Breast epithelium (tissue), 4 donors: ENCODE measurements around the gene LGALS3BP. TPM values are rescaled to one million over a fixed set of nuclear protein-coding genes. Genes with fewer than 3 reads are reported as not detected.
A peak's percentile ranks its signal among the peaks of the same experiment; 100 is the strongest.

Experiments used
- DNase-seq, 2 donors: peaks; one replicate each; pipeline ENCODE4 v3.0.0-alpha.2; 2019; ENCODE audit warnings: low spot score in 2 of 2
- H3K27ac ChIP-seq, 2 donors: fragments of 200-600 bp; sonication (generic) in 1 of 2; one replicate each; pipeline ENCODE4 v1.5.1; 2016 to 2019; ENCODE audit warnings: mild to moderate bottlenecking in 1 of 2
- H3K27me3 ChIP-seq, 2 donors: fragments of 200-600 bp; sonication (generic) in 1 of 2; one replicate each; pipeline versions ENCODE4 v1.5.1 to v1.6.0; 2017 to 2019; ENCODE audit warnings: control low read depth in 1 of 2, mild to moderate bottlenecking in 1 of 2
- H3K36me3 ChIP-seq: fragments of 200-600 bp; one replicate; pipeline ENCODE4 v1.5.1; 2019
- H3K4me1 ChIP-seq, 2 donors: fragments of 200-600 bp; sonication (generic); one replicate each; pipeline ENCODE4 v1.5.1; 2016 to 2019; ENCODE audit warnings: control low read depth in 1 of 2
- H3K4me3 ChIP-seq, 3 donors: fragments of 200-600 bp; sonication (generic); 1 replicate in 2 of 3; 2 replicates in 1 of 3; pipeline ENCODE4 v1.5.1; 2016 to 2019; ENCODE audit warnings: mild to moderate bottlenecking in 3 of 3, moderate library complexity in 2 of 3
- H3K9me3 ChIP-seq, 2 donors: fragments of 200-600 bp; sonication (generic) in 1 of 2; one replicate each; pipeline ENCODE4 v1.5.1; 2016 to 2019; ENCODE audit warnings: control low read depth in 1 of 2
- POLR2A ChIP-seq: fragments of 450-650 bp; IDR thresholded peaks from one replicate; pipeline ENCODE4 v1.6.1; 2016; ENCODE audit warnings: antibody characterized with exemption, mild to moderate bottlenecking, moderate library complexity
- POLR2AphosphoS5 ChIP-seq, 3 donors: sonication (generic); formaldehyde crosslinking; IDR thresholded peaks; one replicate each; pipeline ENCODE4 v1.6.1; 2017; ENCODE audit warnings: antibody characterized with exemption in 3 of 3
- intact Hi-C: fragments of 100-400 bp; cut with DNase I; formaldehyde crosslinking; loops from one replicate; pipeline ENCODE4 v1.15.1; 2023; ENCODE audit warnings: low total_unique reads
- total RNA-seq, 3 donors: library from RNA; depleted of rRNA; stranded (reverse); fragments of >200 nt; gene quantifications; one replicate each; pipeline ENCODE4 v1.1.0, GENCODE V29; 2016
- TF ChIP-seq, protein P1 (sequence below), 3 donors: fragments of 450-650 bp; IDR thresholded peaks; one replicate each; pipeline ENCODE4 v1.5.1; 2016 to 2017; ENCODE audit warnings: antibody characterized with exemption in 3 of 3, mild to moderate bottlenecking in 3 of 3, moderate library complexity in 3 of 3

LGALS3BP gene
- total RNA-seq, 3 donors from 2014 or later: 192 to 532 (median 206) TPM

DNA sequence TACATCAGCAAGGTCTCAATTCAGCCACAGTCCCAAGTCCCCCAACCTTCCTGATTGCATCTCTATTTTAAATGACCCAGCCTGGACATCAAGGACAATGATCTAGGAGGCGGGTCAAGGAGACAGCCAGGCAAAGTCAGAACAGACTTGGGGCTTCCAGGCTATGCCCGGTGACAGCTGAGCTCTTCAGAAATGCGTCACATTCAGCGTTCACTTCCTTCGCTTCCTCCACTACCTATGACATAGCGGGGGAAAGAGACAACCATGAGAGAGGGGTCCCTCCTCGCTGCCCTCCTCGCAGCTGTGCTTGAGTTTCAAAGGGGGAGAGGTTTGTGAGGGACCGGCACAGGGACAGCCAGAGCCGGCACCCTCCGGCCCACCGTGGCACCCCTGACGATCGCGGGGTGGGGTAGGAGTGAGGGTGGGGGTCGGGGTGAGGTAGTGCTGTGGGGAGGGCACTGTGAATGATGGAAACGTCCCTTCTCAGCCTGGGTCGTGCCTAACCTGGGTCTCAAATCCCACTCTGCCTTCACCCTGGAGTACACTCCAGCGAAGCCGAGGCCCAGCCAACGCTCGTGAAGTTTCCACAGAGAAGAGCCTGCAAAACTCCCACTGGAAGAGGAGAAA is 12.3 kb upstream of the LGALS3BP start:
- TF ChIP-seq POLR2AphosphoS5 (IDR thresholded peaks at IDR 0.05) (no peak), POLR2A (no peak)
- TF ChIP-seq, protein P1, sequence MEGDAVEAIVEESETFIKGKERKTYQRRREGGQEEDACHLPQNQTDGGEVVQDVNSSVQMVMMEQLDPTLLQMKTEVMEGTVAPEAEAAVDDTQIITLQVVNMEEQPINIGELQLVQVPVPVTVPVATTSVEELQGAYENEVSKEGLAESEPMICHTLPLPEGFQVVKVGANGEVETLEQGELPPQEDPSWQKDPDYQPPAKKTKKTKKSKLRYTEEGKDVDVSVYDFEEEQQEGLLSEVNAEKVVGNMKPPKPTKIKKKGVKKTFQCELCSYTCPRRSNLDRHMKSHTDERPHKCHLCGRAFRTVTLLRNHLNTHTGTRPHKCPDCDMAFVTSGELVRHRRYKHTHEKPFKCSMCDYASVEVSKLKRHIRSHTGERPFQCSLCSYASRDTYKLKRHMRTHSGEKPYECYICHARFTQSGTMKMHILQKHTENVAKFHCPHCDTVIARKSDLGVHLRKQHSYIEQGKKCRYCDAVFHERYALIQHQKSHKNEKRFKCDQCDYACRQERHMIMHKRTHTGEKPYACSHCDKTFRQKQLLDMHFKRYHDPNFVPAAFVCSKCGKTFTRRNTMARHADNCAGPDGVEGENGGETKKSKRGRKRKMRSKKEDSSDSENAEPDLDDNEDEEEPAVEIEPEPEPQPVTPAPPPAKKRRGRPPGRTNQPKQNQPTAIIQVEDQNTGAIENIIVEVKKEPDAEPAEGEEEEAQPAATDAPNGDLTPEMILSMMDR (IDR thresholded peaks at IDR 0.05): no peak
- no peak overlapping the region for H3K27ac ChIP-seq
- peaks cover 0 to 16% of the 10 kb centered on the region in 2 donors for H3K4me1 ChIP-seq
- H3K9me3 ChIP-seq: no peaks in the 10 kb centered on the region
- no peaks in the 10 kb centered on the region for H3K36me3 ChIP-seq
- intact Hi-C loops: no loop called here
- H3K4me3 ChIP-seq: no peak overlapping the region
- DNase-seq: peak in 1 of 2 donors; percentile 28
- no peaks in the 10 kb centered on the region for H3K27me3 ChIP-seq

DNA sequence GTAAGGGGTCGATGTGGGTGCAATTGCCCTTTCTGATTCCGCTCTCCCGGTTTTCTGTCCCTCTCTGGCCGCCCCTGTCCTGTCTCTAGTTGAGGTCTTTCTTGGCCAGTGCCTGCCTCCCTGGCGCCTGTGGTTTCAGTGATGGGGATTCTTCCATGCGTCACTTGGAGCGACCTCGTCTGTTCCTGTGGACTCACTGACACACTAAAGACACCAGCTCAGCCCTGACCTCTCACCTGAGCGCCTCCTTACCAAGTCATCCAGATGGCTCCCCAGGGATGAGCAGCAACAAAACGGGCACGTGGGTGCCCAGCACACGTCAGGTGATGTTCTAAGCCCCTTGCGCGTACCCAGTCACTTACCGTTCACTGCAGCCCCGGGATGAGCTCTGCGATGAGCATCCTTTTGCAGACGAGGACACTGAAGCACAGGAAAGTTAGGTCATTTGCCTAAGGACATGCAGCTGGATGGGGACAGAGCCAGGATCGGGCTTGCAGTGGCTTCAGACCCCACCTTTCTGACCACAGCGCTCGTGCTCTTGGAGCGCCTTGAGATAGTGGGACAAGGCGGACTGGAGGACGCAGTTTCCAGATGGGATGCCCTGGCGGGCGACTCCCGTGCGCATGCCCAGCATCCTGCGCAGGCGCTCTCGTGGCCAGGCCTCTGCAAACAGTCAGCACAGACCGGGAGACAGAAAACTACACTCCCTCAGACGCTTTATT is 11.5 kb upstream of the LGALS3BP start:
- no peaks in the 10 kb centered on the region for H3K36me3 ChIP-seq
- DNase-seq: no peak
- intact Hi-C loops: no loop called here
- no peak for TF ChIP-seq POLR2AphosphoS5 (IDR thresholded peaks at IDR 0.05)
- TF ChIP-seq POLR2A: no peak
- TF ChIP-seq, protein P1 (IDR thresholded peaks at IDR 0.05): no peak
- H3K4me1 ChIP-seq: peaks cover 0 to 9% of the 10 kb centered on the region in 2 donors
- no peaks in the 10 kb centered on the region for H3K9me3 ChIP-seq
- no peaks in the 10 kb centered on the region for H3K27me3 ChIP-seq
- H3K4me3 ChIP-seq: no peak overlapping the region
- no peak overlapping the region for H3K27ac ChIP-seq

DNA sequence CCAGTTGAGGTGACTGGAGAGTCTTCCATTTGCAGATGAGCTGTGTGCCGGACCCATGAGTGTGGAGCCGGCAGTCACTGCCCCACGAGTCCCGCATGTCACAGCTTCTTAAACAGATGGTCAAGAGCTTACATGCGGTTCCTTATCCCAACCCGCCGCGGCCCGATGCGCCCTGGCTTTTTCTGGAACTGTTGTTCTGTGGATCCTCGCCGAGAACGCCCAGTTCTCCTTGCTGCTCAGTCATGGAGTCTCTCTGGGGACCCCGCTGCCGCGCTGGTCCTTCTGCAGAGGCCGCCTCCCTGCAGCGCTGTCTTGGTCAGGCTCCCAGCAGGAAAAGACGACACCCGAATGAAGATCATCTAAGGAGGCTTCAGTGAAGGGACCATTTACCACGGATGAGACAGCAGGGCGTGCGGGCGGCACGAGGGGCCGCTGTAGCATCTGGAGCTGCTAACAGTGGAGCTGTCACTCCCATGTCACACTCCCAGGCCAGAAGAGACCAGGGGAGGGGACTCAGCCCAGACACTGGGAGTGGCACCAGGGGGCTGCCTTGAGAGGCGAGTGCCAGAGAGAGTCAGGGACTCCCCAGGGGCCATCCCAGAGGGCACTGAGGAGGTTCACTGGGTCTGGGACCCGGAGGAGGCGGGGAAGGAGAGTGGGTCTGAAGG is 10.8 kb upstream of the LGALS3BP start:
- Histone ChIP-seq H3K27me3 (no peaks in the 10 kb centered on the region), H3K9me3 (no peaks in the 10 kb centered on the region), H3K27ac (no peak overlapping the region), H3K36me3 (no peaks in the 10 kb centered on the region), H3K4me1 (peaks cover 0 to 2% of the 10 kb centered on the region in 2 donors), H3K4me3 (no peak overlapping the region)
- TF ChIP-seq POLR2AphosphoS5 (IDR thresholded peaks at IDR 0.05) (no peak), POLR2A (no peak)
- TF ChIP-seq, protein P1 (IDR thresholded peaks at IDR 0.05): no peak
- DNase-seq: no peak
- intact Hi-C loops: no loop called here

DNA sequence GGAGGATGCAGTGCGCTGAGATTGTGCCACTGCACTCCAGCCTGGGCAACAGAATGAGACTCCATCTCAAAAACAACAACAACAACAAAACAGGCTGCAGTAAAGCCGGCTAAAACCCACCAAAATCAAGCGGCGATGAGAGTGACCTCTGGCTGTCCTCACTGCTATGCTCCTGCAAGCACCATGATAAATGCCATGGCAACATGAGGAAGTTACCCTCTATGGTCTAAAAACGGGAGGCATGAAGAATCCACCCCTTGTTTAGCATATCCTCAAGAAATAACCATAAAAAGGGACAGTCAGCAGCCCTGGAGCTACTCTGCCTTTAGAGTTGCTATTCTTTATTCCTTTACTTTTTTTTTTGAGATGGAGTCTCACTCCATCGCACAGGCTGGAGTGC is 8.4 kb upstream of the LGALS3BP start:
- Histone ChIP-seq H3K9me3 (no peaks in the 10 kb centered on the region), H3K4me3 (no peak overlapping the region), H3K36me3 (no peaks in the 10 kb centered on the region), H3K27ac (no peak overlapping the region), H3K4me1 (no peaks in the 10 kb centered on the region), H3K27me3 (no peaks in the 10 kb centered on the region)
- TF ChIP-seq POLR2AphosphoS5 (IDR thresholded peaks at IDR 0.05) (no peak), POLR2A (no peak)
- TF ChIP-seq, protein P1 (IDR thresholded peaks at IDR 0.05): no peak
- intact Hi-C loops: no loop called here
- DNase-seq: no peak
